ENCODE data around the gene PIGS. TPM values are rescaled to one million over a fixed set of nuclear protein-coding genes. Genes with fewer than 3 reads are reported as not detected.
A peak's percentile ranks its signal among the peaks of the same experiment; 100 is the strongest.
"Not testable (repeated sequence)": the region's sequence is repeated elsewhere in the genome, so short reads cannot be mapped to it uniquely, and the experiment has no call there.

PIGS gene
- total RNA-seq, 4 donors from 2014 or later, result 31.7 to 66.7 (median 42.5) TPM

DNA sequence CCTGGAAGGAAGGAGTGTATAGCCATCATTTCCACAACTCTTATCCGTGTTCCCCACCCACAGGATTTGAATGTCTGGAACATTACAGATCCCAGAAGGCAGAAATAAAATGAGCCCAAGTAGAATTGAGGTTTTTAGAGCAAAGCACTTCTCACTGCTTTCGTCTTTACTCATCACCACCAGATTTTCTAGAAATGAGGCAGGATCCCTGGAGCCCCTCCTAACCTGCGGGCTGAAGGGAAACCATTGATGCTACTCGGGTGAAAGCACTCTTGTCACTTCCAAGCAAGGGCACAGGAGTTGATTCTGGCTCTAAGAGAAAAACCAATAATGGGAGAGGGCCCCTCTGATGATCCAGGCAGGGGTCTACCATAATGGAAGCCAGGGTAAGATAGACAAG is 8.2 kb upstream of the PIGS start:
- Histone ChIP-seq H3K36me3 (peaks cover 7 to 51% (median 8%) of the 10 kb centered on the region in 3 donors), H3K4me1 (peaks cover 6 to 20% (median 6%) of the 10 kb centered on the region in 3 donors), H3K27ac (no peak overlapping the region), H3K27me3 (no peaks in the 10 kb centered on the region), H3K9me3 (no peaks in the 10 kb centered on the region), H3K4me3 (no peak overlapping the region)
- no peak for DNase-seq
- TF ChIP-seq, protein P1, sequence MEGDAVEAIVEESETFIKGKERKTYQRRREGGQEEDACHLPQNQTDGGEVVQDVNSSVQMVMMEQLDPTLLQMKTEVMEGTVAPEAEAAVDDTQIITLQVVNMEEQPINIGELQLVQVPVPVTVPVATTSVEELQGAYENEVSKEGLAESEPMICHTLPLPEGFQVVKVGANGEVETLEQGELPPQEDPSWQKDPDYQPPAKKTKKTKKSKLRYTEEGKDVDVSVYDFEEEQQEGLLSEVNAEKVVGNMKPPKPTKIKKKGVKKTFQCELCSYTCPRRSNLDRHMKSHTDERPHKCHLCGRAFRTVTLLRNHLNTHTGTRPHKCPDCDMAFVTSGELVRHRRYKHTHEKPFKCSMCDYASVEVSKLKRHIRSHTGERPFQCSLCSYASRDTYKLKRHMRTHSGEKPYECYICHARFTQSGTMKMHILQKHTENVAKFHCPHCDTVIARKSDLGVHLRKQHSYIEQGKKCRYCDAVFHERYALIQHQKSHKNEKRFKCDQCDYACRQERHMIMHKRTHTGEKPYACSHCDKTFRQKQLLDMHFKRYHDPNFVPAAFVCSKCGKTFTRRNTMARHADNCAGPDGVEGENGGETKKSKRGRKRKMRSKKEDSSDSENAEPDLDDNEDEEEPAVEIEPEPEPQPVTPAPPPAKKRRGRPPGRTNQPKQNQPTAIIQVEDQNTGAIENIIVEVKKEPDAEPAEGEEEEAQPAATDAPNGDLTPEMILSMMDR (IDR thresholded peaks at IDR 0.05), result no peak
- TF ChIP-seq POLR2A (IDR thresholded peaks at IDR 0.05), result no peak
- intact Hi-C loops (cut with DNase I), result no loop called here
- 74 to 97% methylated on average over 4 of the region's 4 CpGs for WGBS, 2 donors

DNA sequence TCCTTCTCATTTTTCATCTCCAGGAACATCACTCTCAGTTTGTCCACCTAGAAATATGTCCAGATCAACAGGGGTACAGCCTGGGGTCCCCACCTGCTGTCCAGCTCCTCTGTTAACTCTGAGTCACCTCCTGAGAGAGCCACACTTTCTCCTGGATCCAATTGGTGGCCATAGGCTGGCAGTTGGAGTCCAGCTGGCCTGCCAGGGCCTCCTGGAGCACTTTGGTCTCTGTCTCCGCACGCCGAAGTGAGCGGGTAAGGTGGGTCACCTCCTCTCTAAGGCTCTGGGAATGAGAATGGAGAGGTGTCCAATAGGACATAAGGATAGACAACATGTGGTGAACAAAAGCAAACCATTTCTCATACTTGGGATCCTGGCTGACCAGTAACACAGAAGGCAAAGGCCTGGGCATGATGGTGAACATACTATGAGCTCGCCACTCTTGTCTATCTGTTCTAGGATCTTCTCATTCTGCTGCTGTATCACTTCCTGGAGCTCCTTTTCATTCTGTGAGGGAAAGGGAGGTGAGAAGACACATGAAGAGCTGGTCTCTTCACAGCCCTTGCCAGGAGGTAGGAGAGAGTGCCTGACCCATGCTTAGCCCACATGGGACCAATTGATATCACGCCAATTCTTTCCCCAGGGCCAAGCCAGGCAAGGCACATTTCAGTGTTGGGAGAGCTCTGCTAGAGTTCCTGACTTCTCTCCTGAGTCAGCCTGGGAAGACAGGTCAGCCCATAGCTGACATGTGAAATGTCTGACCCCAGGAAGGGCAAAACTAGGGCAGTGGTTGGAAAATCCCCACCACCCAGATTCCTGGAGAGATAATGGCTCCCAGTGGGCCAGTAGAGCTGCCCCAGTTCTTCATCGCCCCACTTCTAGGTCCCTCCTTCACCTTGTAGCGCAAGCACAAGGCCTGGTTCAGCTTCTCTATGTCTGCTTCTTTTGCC is 7.2 kb upstream of the PIGS start:
- Histone ChIP-seq H3K27me3 (no peaks in the 10 kb centered on the region), H3K36me3 (peaks cover 0 to 50% (median 0%) of the 10 kb centered on the region in 3 donors), H3K9me3 (no peaks in the 10 kb centered on the region), H3K27ac (no peak overlapping the region), H3K4me3 (no peak overlapping the region), H3K4me1 (peaks cover 6 to 20% (median 6%) of the 10 kb centered on the region in 3 donors)
- 89 to 91% methylated on average over 4 of the region's 8 CpGs for whole genome bisulfite sequencing, 2 donors
- no peak for DNase-seq
- intact Hi-C loops (cut with DNase I), result no loop called here
- TF ChIP-seq POLR2A (IDR thresholded peaks at IDR 0.05), result no peak

DNA sequence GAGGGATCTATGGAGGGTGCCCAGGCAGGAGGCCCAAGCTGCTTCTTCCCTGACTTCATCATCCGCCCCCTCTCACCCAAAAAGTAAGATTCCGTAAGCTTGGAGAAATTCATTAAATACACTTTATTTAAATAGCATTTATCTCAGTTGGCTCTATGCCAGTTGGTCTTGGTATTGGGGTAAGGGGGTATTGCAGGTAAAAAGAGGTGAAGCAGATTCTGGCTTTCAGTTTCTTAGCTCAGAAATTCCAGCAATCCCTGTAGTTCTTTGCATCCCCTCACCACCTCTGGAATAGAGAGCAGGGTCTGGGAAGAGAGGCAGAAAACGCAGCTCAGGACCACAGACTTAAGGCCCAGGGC is 6.1 kb upstream of the PIGS start:
- peak overlapping the region in 2 of 4 donors; percentile 69 to 71 for H3K27ac ChIP-seq
- H3K4me1 ChIP-seq, result peaks cover 6 to 24% (median 8%) of the 10 kb centered on the region in 3 donors
- TF ChIP-seq POLR2A (IDR thresholded peaks at IDR 0.05), result no peak
- TF ChIP-seq, protein P1 (IDR thresholded peaks at IDR 0.05), result no peak
- intact Hi-C loops (cut with DNase I), result no loop called here
- 81 to 97% methylated on average over 3 of the region's 3 CpGs for WGBS, 2 donors
- no peaks in the 10 kb centered on the region for H3K27me3 ChIP-seq
- peaks cover 0 to 39% (median 0%) of the 10 kb centered on the region in 3 donors for H3K36me3 ChIP-seq
- no peaks in the 10 kb centered on the region for H3K9me3 ChIP-seq
- peak overlapping the region in 1 of 4 donors; percentile 31 for H3K4me3 ChIP-seq
- no peak for DNase-seq

DNA sequence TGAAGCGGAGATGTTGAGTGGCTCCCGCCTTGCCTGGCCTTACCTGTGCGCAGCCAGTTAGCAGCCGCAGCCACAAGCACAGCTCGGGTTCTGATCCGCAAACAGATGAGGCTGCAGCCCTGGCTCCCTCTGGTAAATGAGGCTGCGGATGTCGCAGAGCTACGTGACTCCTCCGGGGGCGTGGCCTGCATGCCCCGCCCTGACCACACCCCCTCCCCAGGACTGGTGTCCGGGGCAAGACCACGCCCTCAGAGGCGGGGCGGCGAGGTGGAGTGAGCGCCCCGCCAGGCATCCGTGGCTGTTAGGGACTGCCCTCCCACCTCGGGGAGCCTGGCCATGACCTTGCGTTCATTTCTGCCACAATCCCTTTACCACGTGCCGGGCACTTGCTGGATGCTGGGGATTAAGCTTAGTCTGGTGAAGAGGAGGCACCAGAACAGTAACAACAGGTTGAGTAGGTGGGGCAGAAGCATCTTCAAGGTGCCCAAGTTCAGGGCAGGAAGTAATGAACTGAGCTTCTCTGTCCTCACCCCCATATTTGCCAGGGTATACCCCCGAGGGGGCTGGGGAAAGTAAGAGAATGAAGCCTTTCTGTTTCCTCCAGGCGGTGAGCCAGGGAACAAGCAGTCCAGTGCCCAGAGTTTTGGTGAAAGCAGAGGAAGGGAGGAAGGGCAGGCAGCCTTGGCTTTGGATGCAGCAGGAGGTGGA is 5.6 kb upstream of the PIGS start, which contains the start of gene ALDOC:
TSS of gene ALDOC (minus strand) at position 138 of the 708 bp plus-strand sequence. CDS start 1,363 bp downstream, outside the sequence.
- H3K9me3 ChIP-seq, result no peaks in the 10 kb centered on the region
- peak; percentile 81 for DNase-seq
- TF ChIP-seq, protein P1 (IDR thresholded peaks at IDR 0.05), result no peak
- peak in 3 of 4 donors; percentile 81 to 93 (median 83) for TF ChIP-seq POLR2A (IDR thresholded peaks at IDR 0.05)
- H3K27ac ChIP-seq, result peak within 1 kb of the TSS in 3 of 4 donors; percentile 63 to 71 (median 69)
- intact Hi-C loops (cut with DNase I), result no loop called here
- H3K4me1 ChIP-seq, result peaks cover 6 to 29% (median 14%) of the 10 kb centered on the region in 3 donors
- peaks cover 0 to 34% (median 0%) of the 10 kb centered on the region in 3 donors for H3K36me3 ChIP-seq
- 12 to 13% methylated on average over 8 to 11 of the region's 26 CpGs for whole genome bisulfite sequencing, 2 donors
- peak within 1 kb of the TSS in 3 of 4 donors; percentile 31 to 62 (median 40) for H3K4me3 ChIP-seq
- H3K27me3 ChIP-seq, result no peaks in the 10 kb centered on the region

DNA sequence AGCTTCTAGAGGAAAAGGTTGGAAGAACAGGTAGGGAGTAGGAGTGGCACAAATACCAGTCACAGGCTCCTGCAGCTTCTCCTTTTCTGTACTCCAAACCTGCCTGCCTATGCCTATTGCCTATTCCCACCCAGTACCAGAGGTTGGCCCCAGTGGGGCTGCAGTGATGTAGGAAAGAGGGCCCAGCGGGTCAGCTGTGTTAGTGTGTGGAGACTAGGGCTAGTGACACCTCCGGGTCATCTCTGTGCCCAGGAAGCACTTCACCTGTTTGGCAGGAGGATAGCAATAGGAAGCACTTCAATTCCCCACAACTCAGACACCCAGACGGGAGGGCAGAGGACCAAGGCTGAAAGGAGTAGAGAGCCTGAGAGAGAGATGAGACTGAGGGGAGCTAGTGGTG is 4.7 kb upstream of the PIGS start:
- not testable (repeated sequence) for DNase-seq

More for the DNA sequence above, 4.7 kb upstream of the PIGS start:
- intact Hi-C loops (cut with DNase I); H3K9me3 ChIP-seq; H3K27ac ChIP-seq; H3K27me3 ChIP-seq: not testable (repeated sequence)
- H3K4me1 ChIP-seq, result peaks cover 6 to 32% (median 14%) of the 10 kb centered on the region in 3 donors
- peaks cover 0 to 33% (median 0%) of the 10 kb centered on the region in 3 donors for H3K36me3 ChIP-seq
- WGBS, 2 donors, result 60 to 71% methylated on average over 3 of the region's 3 CpGs
- H3K4me3 ChIP-seq, result peak overlapping the region in 1 of 4 donors; percentile 10
